H9 (cell line): ENCODE data around the gene OR9Q1. TPM values are rescaled to one million over a fixed set of nuclear protein-coding genes. Genes with fewer than 3 reads are reported as not detected.

Experiments
- DNase-seq: peaks from one replicate; pipeline ENCODE4 v3.0.0-alpha.2; 2017
- H2AFZ ChIP-seq: one replicate; pipeline ENCODE4 v1.6.1; 2013; ENCODE audit warnings: mild to moderate bottlenecking, low read length, control low read depth, moderate library complexity
- H2AK5ac ChIP-seq: 2 replicates; pipeline ENCODE4 v1.6.1; 2013; ENCODE audit warnings: low read length, control low read depth, mixed read lengths; ENCODE audit not compliant: insufficient read length
- H2BK120ac ChIP-seq: one replicate; pipeline ENCODE4 v1.6.1; 2013; ENCODE audit warnings: low read depth, mild to moderate bottlenecking, low read length, control low read depth, inconsistent platforms; ENCODE audit not compliant: poor library complexity, severe bottlenecking
- H2BK12ac ChIP-seq: 2 replicates; pipeline ENCODE4 v1.6.1; 2013; ENCODE audit warnings: low read length, control low read depth, mixed read lengths, low read depth; ENCODE audit not compliant: insufficient read length
- H2BK15ac ChIP-seq: 2 replicates; pipeline ENCODE4 v1.6.1; 2013; ENCODE audit warnings: low read depth, low read length, control low read depth
- H2BK20ac ChIP-seq: one replicate; pipeline ENCODE4 v1.6.1; 2013; ENCODE audit warnings: low read depth, mild to moderate bottlenecking, low read length, control low read depth, inconsistent platforms; ENCODE audit not compliant: poor library complexity, severe bottlenecking
- H2BK5ac ChIP-seq: 2 replicates; pipeline ENCODE4 v1.6.1; 2013; ENCODE audit warnings: low read length, control low read depth, mixed read lengths; ENCODE audit not compliant: insufficient read length
- H3K14ac ChIP-seq: 2 replicates; pipeline ENCODE4 v1.6.1; 2013; ENCODE audit warnings: low read length, control low read depth; ENCODE audit not compliant: insufficient read depth
- H3K18ac ChIP-seq: 2 replicates; pipeline ENCODE4 v1.6.1; 2013; ENCODE audit warnings: low read depth, mild to moderate bottlenecking, mixed read lengths, low read length, control low read depth; ENCODE audit not compliant: insufficient read length
- H3K23ac ChIP-seq: 2 replicates; pipeline ENCODE4 v1.6.1; 2013; ENCODE audit warnings: low read length, control low read depth, mixed read lengths, low read depth; ENCODE audit not compliant: insufficient read length
- H3K23me2 ChIP-seq: 2 replicates; pipeline ENCODE4 v1.6.1; 2013; ENCODE audit warnings: low read depth, mild to moderate bottlenecking, mixed read lengths, low read length, control low read depth; ENCODE audit not compliant: insufficient read length, poor library complexity, severe bottlenecking
- H3K27ac ChIP-seq: 2 replicates; pipeline ENCODE4 v1.5.1; 2013; ENCODE audit warnings: low read length, control low read depth, mixed read lengths, low read depth; ENCODE audit not compliant: insufficient read length
- H3K27me3 ChIP-seq: 2 replicates; pipeline ENCODE4 v1.6.1; 2013; ENCODE audit warnings: low read length, control low read depth, inconsistent platforms; ENCODE audit not compliant: insufficient read depth
- H3K4ac ChIP-seq: 2 replicates; pipeline ENCODE4 v1.6.1; 2013; ENCODE audit warnings: low read depth, mild to moderate bottlenecking, control low read depth, inconsistent platforms, low read length, moderate library complexity
- H3K4me1 ChIP-seq: 2 replicates; pipeline ENCODE4 v1.6.1; 2013; ENCODE audit warnings: low read length, control low read depth, inconsistent platforms; ENCODE audit not compliant: insufficient read depth
- H3K4me2 ChIP-seq: 2 replicates; pipeline ENCODE4 v1.6.1; 2013; ENCODE audit warnings: low read length, control low read depth, mixed read lengths; ENCODE audit not compliant: insufficient read length, insufficient read depth
- H3K56ac ChIP-seq: 2 replicates; pipeline ENCODE4 v1.6.1; 2013; ENCODE audit warnings: low read depth, mild to moderate bottlenecking, mixed read lengths, low read length, control low read depth; ENCODE audit not compliant: insufficient read length
- H3K79me1 ChIP-seq: 2 replicates; pipeline ENCODE4 v1.6.1; 2013; ENCODE audit warnings: low read depth, mild to moderate bottlenecking, moderate library complexity, low read length, control low read depth, inconsistent platforms; ENCODE audit not compliant: insufficient read depth, poor library complexity, severe bottlenecking
- H3K79me2 ChIP-seq: 2 replicates; pipeline ENCODE4 v1.6.1; 2013; ENCODE audit warnings: low read length, control low read depth, inconsistent platforms; ENCODE audit not compliant: insufficient read depth
- H3K9ac ChIP-seq: 2 replicates; pipeline ENCODE4 v1.6.1; 2013; ENCODE audit warnings: low read length, control low read depth, mixed read lengths; ENCODE audit not compliant: insufficient read length; ENCODE audit errors: extremely low read depth
- H3K9me3 ChIP-seq: one replicate; pipeline ENCODE4 v1.6.1; 2013; ENCODE audit warnings: low read depth, low read length, inconsistent platforms; ENCODE audit not compliant: control insufficient read depth
- H3T11ph ChIP-seq: one replicate; pipeline ENCODE4 v1.6.1; 2013; ENCODE audit warnings: mild to moderate bottlenecking, low read length, control low read depth, inconsistent platforms
- H4K20me1 ChIP-seq: one replicate; pipeline ENCODE4 v1.6.1; 2013; ENCODE audit not compliant: control insufficient read depth, insufficient read length, insufficient read depth
- H4K5ac ChIP-seq: 2 replicates; pipeline ENCODE4 v1.6.1; 2013; ENCODE audit warnings: low read depth, mild to moderate bottlenecking, mixed read lengths, low read length, control low read depth; ENCODE audit not compliant: insufficient read length
- H4K8ac ChIP-seq: replicated peaks from 2 replicates; pipeline ENCODE4 v1.6.1; 2013; ENCODE audit warnings: low read length, control low read depth, mixed read lengths, low read depth; ENCODE audit not compliant: insufficient read length
- H4K91ac ChIP-seq: 2 replicates; pipeline ENCODE4 v1.6.1; 2013; ENCODE audit warnings: low read depth, mild to moderate bottlenecking, moderate library complexity, mixed read lengths, low read length, control low read depth; ENCODE audit not compliant: insufficient read length
- H3K27ac Mint-ChIP-seq, 3 experiments: 2 replicates in 2 of 3; 3 replicates in 1 of 3; pipeline ENCODE4 v1.8.0; 2020 to 2021; ENCODE audit warnings: mixed read lengths in 3 of 3, mild to moderate bottlenecking in 1 of 3, moderate library complexity in 1 of 3
- H3K27me3 Mint-ChIP-seq: 2 replicates; pipeline ENCODE4 v1.8.0; 2021; ENCODE audit warnings: low read depth, mild to moderate bottlenecking, moderate library complexity, mixed read lengths
- H3K36me3 Mint-ChIP-seq, 3 experiments: 2 replicates in 2 of 3; 3 replicates in 1 of 3; pipeline ENCODE4 v1.8.0; 2020 to 2021; ENCODE audit warnings: low read depth in 3 of 3, mixed read lengths in 3 of 3; ENCODE audit not compliant: insufficient read depth in 1 of 3
- H3K4me1 Mint-ChIP-seq, 2 experiments: 2 replicates each; pipeline ENCODE4 v1.8.0; 2020; ENCODE audit warnings: mixed read lengths in 2 of 2
- H3K4me3 Mint-ChIP-seq, 2 experiments: 2 replicates in 1 of 2; 3 replicates in 1 of 2; pipeline ENCODE4 v1.8.0; 2020 to 2021; ENCODE audit warnings: mild to moderate bottlenecking in 2 of 2, mixed read lengths in 2 of 2, moderate library complexity in 1 of 2
- H3K9me3 Mint-ChIP-seq, 2 experiments: 2 replicates in 1 of 2; 3 replicates in 1 of 2; pipeline ENCODE4 v1.8.0; 2020; ENCODE audit warnings: mild to moderate bottlenecking in 2 of 2, mixed read lengths in 2 of 2, moderate library complexity in 1 of 2
- CTCF ChIP-seq: fragments of 200-600 bp; sonication (generic); conservative IDR thresholded peaks from 3 replicates; pipeline ENCODE4 v1.8.0; 2021; ENCODE audit warnings: antibody characterized with exemption, mild to moderate bottlenecking
- WGBS: extraction: QIAGEN DNeasy Blood & Tissue Kit; methylation state at CpG from one replicate; pipeline ENCODE4 v1.1.7; 2013; ENCODE audit warnings: missing lambda C conversion rate, low lambda C conversion rate, mixed read lengths; ENCODE audit not compliant: insufficient read length; ENCODE audit errors: extremely low coverage; 5-methylcytosine and 5-hydroxymethylcytosine counted together
- total RNA-seq: library from RNA; stranded (reverse); gene quantifications from 2 replicates; pipeline ENCODE4 v1.2.1, GENCODE V29; 2021

OR9Q1 gene
- total RNA-seq, 1 experiment from 2014 or later, result not detected

GRCh38 chr11:58188770-58189169 is 165.1 kb downstream of the OR9Q1 start, which contains the start of gene OR9Q2:
Gene OR9Q2 (plus strand): TSS chr11:58189070. CDS start chr11:58190491, 1,421 bp downstream.
- Histone ChIP-seq H2BK120ac (no peak within 1 kb of the TSS), H3K18ac (no peak within 1 kb of the TSS), H4K8ac (no peak within 1 kb of the TSS), H4K20me1 (no peaks in the 10 kb centered on the region), H3K27ac (no peak within 1 kb of the TSS), H2BK20ac (no peak within 1 kb of the TSS), H3K27me3 (no peaks in the 10 kb centered on the region), H3K4me1 (no peaks in the 10 kb centered on the region), H3K9ac (no peak within 1 kb of the TSS), H3T11ph (no peak within 1 kb of the TSS), H3K14ac (no peak within 1 kb of the TSS), H4K91ac (no peak within 1 kb of the TSS), H2BK15ac (no peak within 1 kb of the TSS), H3K23me2 (no peaks in the 10 kb centered on the region), H3K79me1 (no peaks in the 10 kb centered on the region), H3K4me2 (no peak within 1 kb of the TSS), H3K4ac (no peak within 1 kb of the TSS), H3K79me2 (no peaks in the 10 kb centered on the region), H2AFZ (no peak within 1 kb of the TSS), H3K56ac (no peak within 1 kb of the TSS), H3K9me3 (no peaks in the 10 kb centered on the region), H4K5ac (no peak within 1 kb of the TSS), H3K23ac (no peak within 1 kb of the TSS), H2BK12ac (no peak within 1 kb of the TSS), H2BK5ac (no peak within 1 kb of the TSS), H2AK5ac (no peak within 1 kb of the TSS)
- no CpG with 5 or more reads among the region's 2 CpGs for WGBS
- Mint-ChIP-seq H3K27me3 (peaks cover 2% of the 10 kb centered on the region; the same call in 1 of the 2 replicates), H3K27ac (no peak within 1 kb of the TSS), H3K36me3 (no peaks in the 10 kb centered on the region; a peak in 1 of 7 replicates), H3K9me3 (peaks cover 0 to 2% of the 10 kb centered on the region in 2 experiments; a peak in 1 of 5 replicates), H3K4me1 (no peaks in the 10 kb centered on the region), H3K4me3 (no peak within 1 kb of the TSS)
- no peak for DNase-seq
- TF ChIP-seq CTCF, result no peak
